ENCODE data around the gene TRAPPC3L. TPM values are rescaled to one million over a fixed set of nuclear protein-coding genes. Genes with fewer than 3 reads are reported as not detected.
A peak's percentile ranks its signal among the peaks of the same experiment; 100 is the strongest.

Gene TRAPPC3L
- total RNA-seq, 1 donor from 2014 or later: not detected

DNA sequence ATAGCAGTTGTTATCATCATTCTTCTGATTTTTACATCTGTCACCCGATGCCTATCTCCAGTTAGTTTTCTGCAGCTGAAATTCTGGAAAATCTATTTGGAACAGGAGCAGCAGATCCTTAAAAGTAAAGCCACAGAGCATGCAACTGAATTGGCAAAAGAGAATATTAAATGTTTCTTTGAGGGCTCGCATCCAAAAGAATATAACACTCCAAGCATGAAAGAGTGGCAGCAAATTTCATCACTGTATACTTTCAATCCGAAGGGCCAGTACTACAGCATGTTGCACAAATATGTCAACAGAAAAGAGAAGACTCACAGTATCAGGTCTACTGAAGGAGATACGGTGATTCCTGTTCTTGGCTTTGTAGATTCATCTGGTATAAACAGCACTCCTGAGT lies 82.2 kb downstream of the TRAPPC3L start:
- Mint-ChIP-seq H3K27ac (ENCODE audit: unreplicated experiment) (no peak overlapping the region), H3K9me3 (ENCODE audit: unreplicated experiment) (peaks cover 3% of the 10 kb centered on the region), H3K4me3 (ENCODE audit: unreplicated experiment) (peak overlapping the region; percentile 64), H3K4me1 (ENCODE audit: low read depth, unreplicated experiment) (peaks cover 2% of the 10 kb centered on the region), H3K27me3 (ENCODE audit: unreplicated experiment) (peaks cover 7% of the 10 kb centered on the region), H3K36me3 (ENCODE audit: unreplicated experiment) (no peaks in the 10 kb centered on the region)
- TF ChIP-seq, protein P1, sequence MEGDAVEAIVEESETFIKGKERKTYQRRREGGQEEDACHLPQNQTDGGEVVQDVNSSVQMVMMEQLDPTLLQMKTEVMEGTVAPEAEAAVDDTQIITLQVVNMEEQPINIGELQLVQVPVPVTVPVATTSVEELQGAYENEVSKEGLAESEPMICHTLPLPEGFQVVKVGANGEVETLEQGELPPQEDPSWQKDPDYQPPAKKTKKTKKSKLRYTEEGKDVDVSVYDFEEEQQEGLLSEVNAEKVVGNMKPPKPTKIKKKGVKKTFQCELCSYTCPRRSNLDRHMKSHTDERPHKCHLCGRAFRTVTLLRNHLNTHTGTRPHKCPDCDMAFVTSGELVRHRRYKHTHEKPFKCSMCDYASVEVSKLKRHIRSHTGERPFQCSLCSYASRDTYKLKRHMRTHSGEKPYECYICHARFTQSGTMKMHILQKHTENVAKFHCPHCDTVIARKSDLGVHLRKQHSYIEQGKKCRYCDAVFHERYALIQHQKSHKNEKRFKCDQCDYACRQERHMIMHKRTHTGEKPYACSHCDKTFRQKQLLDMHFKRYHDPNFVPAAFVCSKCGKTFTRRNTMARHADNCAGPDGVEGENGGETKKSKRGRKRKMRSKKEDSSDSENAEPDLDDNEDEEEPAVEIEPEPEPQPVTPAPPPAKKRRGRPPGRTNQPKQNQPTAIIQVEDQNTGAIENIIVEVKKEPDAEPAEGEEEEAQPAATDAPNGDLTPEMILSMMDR (IDR thresholded peaks at IDR 0.05; ENCODE audit: partially characterized antibody, unreplicated experiment): no peak
- DNase-seq: no peak

DNA sequence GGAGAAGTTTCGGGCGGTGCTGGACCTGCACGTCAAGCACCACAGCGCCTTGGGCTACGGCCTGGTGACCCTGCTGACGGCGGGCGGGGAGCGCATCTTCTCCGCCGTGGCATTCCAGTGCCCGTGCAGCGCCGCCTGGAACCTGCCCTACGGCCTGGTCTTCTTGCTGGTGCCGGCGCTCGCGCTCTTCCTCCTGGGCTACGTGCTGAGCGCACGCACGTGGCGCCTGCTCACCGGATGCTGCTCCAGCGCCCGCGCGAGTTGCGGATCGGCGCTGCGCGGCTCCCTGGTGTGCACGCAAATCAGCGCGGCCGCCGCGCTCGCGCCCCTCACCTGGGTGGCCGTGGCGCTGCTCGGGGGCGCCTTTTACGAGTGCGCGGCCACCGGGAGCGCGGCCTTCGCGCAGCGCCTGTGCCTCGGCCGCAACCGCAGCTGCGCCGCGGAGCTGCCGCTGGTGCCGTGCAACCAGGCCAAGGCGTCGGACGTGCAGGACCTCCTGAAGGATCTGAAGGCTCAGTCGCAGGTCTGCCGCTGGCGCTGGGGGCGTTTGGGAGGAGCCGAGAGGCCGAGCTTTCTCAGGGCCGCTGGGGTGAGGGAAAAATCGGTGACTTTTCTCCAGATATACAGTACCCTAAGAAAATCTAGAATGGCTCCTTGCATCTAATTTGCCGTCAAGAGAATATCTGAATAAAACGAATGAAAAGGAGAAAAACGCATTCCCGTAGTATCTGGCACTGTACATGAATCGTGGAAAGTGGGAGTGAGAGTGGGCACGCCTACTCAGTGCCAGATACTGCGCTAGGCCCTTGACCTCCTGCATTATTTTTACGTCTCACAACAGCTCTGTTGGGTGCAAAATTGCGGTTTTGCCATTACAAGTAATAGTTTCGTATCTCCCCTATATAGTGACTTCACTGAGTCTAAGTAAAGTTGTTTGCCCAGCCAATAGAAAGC lies 83.3 kb downstream of the TRAPPC3L start:
- DNase-seq: peak; percentile 67

DNA sequence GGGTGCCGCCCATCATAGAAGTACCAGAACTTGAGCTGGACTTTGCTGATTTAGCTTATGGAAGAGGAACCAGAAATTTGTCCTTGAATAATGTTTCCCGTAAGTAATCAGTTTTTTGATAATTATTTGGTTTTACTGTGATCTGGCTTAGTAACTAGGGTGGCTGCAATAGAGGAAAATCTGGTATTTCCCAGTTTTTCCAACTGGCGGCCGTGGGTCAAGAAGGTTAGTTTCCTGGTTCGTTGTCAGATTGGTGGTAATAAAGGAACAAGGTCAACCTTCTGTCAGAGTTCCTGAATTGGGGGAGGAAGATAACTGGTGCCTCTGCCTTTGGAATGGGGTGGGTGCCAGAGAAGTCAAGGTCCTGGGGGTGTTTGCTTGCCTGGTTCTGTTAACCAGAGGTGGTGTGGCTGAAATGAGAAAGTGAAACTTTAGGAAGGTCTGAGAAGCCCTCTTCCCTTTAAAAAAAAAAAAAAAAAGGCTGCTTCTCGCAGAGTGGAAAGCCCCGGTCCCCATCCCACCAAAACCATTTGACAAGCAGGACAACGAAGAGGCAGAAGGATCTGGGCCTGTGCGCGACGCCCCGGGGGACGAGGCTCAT lies 84.1 kb downstream of the TRAPPC3L start, which contains the start of gene CALHM6:
Gene CALHM6 (plus strand): TSS at position 45 of the 601 bp plus-strand sequence. CDS start 555 bp downstream, at position 600.
- no peak for DNase-seq

More for the DNA sequence above, 83.3 kb downstream of the TRAPPC3L start:
- TF ChIP-seq, protein P1 (IDR thresholded peaks at IDR 0.05; ENCODE audit: partially characterized antibody, unreplicated experiment): no peak
- peaks cover 2% of the 10 kb centered on the region for H3K4me1 Mint-ChIP-seq (ENCODE audit: low read depth, unreplicated experiment)
- peak overlapping the region; percentile 76 for H3K4me3 Mint-ChIP-seq (ENCODE audit: unreplicated experiment)
- H3K9me3 Mint-ChIP-seq (ENCODE audit: unreplicated experiment): peaks cover 3% of the 10 kb centered on the region
- no peak overlapping the region for H3K27ac Mint-ChIP-seq (ENCODE audit: unreplicated experiment)
- H3K36me3 Mint-ChIP-seq (ENCODE audit: unreplicated experiment): no peaks in the 10 kb centered on the region
- peaks cover 7% of the 10 kb centered on the region for H3K27me3 Mint-ChIP-seq (ENCODE audit: unreplicated experiment)

DNA sequence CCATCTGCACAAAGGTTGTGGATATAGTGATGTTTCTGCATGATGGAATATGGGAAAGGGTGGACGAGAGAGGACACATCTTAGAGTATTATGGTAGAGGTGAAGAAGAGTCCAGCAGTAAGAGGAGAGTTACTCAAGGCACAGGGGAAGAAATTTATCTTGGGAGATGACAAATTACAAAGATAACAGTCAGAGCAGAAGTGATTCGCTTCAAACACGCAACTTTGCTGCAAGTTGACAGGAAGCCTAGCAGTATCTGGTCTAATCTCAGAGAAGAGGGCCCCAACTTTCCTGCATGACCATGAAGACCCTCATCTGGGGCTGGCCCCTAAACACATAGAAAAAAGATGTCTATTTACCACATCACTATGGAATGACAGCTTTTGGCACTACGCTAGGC lies 85.6 kb downstream of the TRAPPC3L start:
- Mint-ChIP-seq H3K4me3 (ENCODE audit: unreplicated experiment) (no peak overlapping the region), H3K36me3 (ENCODE audit: unreplicated experiment) (no peaks in the 10 kb centered on the region), H3K4me1 (ENCODE audit: low read depth, unreplicated experiment) (peaks cover 2% of the 10 kb centered on the region), H3K27me3 (ENCODE audit: unreplicated experiment) (peaks cover 7% of the 10 kb centered on the region), H3K9me3 (ENCODE audit: unreplicated experiment) (peaks cover 3% of the 10 kb centered on the region), H3K27ac (ENCODE audit: unreplicated experiment) (no peak overlapping the region)
- TF ChIP-seq, protein P1 (IDR thresholded peaks at IDR 0.05; ENCODE audit: partially characterized antibody, unreplicated experiment): no peak
- no peak for DNase-seq

More for the DNA sequence above, 84.1 kb downstream of the TRAPPC3L start, which contains the start of gene CALHM6:
- Mint-ChIP-seq H3K27ac (ENCODE audit: unreplicated experiment) (no peak within 1 kb of the TSS), H3K9me3 (ENCODE audit: unreplicated experiment) (peaks cover 3% of the 10 kb centered on the region), H3K27me3 (ENCODE audit: unreplicated experiment) (peaks cover 7% of the 10 kb centered on the region), H3K4me3 (ENCODE audit: unreplicated experiment) (peak within 1 kb of the TSS; percentile 76), H3K36me3 (ENCODE audit: unreplicated experiment) (no peaks in the 10 kb centered on the region), H3K4me1 (ENCODE audit: low read depth, unreplicated experiment) (peaks cover 2% of the 10 kb centered on the region)
- TF ChIP-seq, protein P1 (IDR thresholded peaks at IDR 0.05; ENCODE audit: partially characterized antibody, unreplicated experiment): no peak

Data from glutamatergic neuron (in vitro differentiated cells).